ENCODE data around the gene RPS19BP1.
A peak's percentile ranks its signal among the peaks of the same experiment; 100 is the strongest.

The RPS19BP1 gene

DNA sequence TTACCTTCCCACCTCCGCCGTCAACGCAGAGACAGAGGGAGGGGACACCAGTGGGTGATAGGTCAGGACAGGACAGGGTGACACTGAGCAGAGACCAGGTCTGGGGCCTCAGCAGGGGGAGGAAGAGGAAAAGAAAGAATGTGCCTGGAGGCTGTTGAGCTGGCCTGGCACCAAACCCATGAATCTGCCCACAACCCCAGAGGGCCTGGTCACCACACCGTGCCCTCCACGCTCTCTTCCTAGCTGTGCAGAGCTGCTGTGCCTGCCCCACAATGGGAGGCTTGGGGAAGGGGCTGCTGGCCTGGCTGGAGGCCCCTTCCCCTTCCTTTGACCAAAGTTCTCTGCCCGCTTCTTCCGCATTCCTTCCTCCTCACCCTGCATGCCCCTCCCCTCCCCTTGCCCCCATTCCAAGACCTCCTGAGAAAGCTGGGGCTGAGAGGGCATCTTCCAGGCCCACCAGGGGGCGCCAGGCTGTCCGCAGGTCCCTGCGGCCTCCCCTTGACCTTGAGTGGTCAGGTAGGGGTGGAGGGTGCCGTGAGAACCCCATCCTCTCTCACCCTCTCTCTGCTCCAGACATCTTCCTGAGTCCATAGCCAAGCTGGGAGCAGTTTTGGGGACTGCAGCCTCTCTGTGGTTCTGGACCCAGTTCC lies 27.0 kb upstream of the RPS19BP1 start:
- DNase-seq (ENCODE audit: low read depth): no peak

GRCh38 chr22:39558950-39559349 lies 26.4 kb upstream of the RPS19BP1 start:
- DNase-seq (ENCODE audit: low read depth): no peak

GRCh38 chr22:39558254-39558727 lies 25.7 kb upstream of the RPS19BP1 start:
- no peak for DNase-seq (ENCODE audit: low read depth)

DNA sequence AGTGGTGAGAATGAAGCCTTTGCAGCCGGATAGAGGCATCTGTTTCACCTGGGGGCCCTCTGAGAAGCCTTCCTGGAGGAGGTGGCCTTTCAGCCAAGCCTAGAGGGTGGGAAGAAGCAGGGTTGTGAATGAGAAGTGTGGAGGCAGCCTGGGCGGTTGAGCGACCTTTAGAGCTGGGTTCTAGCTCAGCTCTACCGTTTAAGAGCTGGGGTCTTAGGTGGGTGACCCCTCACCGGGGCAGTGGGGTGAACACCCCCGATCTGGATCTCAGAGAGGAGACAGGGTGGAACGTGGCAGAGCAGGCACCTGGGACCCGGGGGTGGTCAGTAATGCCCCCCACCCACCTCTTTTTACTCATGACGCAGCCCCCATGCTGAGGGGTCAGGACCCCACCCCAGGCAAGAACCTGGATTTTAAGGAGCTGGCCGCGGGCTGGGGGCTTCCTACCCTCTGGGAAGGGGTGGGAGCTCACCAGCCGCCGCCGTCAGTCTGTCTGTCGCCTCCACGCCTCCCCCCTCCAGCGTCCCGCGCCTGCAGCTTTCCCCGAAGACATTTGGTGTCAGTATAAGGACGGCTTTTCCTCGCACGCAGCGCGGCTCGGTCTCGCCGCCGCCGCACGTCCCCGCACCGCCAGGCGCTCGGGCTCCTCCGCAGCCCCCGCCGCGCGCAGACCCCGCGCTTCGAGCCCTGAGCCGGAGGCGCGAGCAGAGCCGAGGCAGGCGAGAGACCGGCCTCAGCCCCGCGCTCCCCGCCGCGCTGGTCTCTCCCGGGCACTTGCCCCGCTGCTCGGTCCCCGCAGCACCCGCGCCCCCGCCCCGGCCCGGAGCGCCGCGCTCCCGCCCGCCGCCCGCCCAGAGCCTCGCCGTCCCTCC lies 24.7 kb upstream of the RPS19BP1 start:
- DNase-seq (ENCODE audit: low read depth): no peak

- DNase-seq (ENCODE audit: low read depth): no peak
These were observed 21.6 kb upstream of the RPS19BP1 start for GRCh38 chr22:39554151-39554550.

GRCh38 chr22:39553429-39553828 lies 20.9 kb upstream of the RPS19BP1 start:
- no peak for DNase-seq (ENCODE audit: low read depth)

DNA sequence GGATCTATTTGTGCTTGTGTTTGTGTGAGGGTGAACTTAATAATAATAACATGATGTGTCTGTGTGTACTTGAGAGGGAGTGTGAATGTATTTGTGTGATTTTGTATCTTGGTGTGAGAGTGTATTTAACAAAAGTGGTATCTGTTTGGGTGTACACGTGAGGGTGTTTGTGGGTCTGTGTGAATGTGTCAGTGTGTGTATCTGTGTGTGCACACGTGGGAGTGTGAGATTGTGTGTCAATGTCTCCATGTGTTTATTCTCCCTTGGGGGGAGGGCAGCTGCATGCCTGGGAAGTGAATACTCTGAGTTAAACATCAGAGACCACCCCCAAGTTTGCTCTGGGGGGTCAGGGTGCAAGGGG lies 15.0 kb upstream of the RPS19BP1 start:
- DNase-seq (ENCODE audit: low read depth): no peak

DNA sequence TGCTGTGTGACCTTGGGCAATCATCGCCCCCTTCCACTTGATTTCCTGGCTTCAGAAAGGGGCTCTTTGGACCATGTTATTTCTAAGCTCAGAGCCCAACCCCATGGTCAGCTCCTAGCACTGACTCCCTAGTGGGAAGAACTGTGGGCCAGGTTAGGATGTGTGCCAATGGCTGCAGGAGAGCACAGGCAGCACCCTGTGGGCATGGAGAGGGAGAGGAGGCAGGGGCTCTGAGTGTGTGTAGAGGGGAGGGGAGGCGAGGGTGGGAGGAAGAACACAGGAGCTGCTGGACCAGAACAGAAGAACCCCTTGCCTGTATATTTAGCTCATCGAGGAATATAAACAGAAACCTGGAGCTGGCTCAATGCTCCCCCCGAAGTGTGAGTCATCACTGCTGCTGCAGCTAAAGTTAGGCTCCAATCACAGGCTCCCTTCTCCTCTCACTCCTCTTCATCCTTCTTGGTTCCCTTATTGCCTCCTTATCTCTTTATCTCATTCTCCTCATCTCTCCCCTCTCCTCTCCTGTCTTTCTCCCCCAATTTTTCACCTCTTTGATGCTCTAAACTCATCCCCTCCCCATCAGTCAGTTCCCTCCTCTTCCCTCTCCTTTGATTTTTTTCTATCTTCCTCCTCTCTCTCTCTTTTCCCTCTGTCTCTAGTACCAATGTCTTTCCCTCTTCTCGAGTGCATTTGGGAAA lies 14.5 kb upstream of the RPS19BP1 start:
- no peak for DNase-seq (ENCODE audit: low read depth)

GRCh38 chr22:39545386-39546365 lies 13.1 kb upstream of the RPS19BP1 start:
- DNase-seq (ENCODE audit: low read depth): no peak

DNA sequence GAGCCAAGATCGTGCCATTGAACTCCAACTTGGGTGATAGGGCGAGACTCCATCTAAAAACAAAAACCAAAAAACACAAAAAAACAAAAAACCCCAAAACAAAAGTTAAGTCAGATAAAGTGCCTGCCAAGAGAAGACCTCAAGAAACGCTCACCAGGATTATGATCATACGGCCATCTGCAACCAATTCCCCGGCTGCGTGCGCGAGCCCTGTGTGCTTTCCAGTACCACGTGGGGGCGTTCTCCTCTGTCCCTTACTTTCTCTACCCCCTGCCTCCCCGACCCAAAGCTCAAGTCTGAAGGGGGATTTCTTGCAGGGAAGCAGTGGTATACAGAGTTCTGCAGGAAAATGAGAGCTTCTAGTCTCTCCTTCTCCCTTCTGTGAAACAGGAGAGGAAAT lies 10.5 kb upstream of the RPS19BP1 start:
- no peak for DNase-seq (ENCODE audit: low read depth)

DNA sequence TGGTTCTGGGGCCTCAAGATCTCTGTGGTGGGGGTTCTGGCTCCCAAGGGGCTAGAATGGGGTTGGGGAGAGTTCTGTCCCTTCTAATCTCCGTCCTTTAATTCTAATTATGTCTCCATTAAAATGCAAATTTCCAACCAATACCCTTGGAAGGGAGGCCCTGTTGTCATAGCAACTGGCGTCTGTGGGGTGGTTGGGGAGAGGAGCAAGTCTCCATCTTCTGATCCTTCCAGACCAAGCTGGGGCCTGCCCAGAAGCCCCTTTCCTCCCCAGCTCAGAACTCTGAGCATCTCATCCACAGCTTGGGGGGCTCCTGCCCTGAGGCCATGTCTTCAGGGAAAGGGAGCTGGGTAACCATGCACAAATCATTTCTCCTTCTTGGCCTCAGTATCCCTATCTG lies 5.4 kb upstream of the RPS19BP1 start:
- no peak for DNase-seq (ENCODE audit: low read depth)

- DNase-seq (ENCODE audit: low read depth): no peak
These were observed 4.2 kb upstream of the RPS19BP1 start for GRCh38 chr22:39536711-39537110.

DNA sequence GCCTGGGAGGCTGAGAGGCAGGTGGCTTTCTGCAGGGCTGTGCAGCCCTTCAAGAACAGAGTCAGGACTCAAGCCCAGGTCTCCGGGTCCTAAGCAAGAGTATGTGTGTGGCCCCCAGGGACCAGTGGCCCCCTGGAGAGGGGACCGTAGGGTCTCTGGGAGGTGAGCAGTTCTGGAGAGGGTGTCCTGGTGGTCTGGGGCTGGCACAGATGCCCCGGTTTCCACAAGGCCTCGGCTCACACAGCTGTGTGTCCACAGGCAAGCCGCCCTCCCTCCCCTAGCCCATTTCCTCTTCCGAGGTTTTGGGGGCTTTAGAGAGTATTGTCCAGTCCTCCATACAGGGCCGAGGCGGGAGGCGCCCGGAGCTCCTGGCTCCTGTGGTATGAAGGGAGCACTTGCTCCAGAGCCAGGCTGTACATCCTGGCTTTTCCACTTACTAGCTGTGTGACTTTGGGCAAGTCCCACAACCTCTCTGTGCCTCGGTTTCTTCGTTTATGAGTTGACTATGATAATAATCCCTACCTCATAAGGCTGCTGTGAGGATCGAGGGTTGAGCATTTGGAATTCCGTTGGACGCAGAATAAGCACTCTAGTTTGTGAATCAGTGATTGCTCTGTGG lies 3.4 kb upstream of the RPS19BP1 start:
- no peak for DNase-seq (ENCODE audit: low read depth)

- no peak for DNase-seq (ENCODE audit: low read depth)
These were observed 2.8 kb upstream of the RPS19BP1 start for GRCh38 chr22:39535357-39535725.

- DNase-seq (ENCODE audit: low read depth): peak; percentile 51
These were observed 2.2 kb upstream of the RPS19BP1 start for GRCh38 chr22:39534591-39535356.

- no peak for DNase-seq (ENCODE audit: low read depth)
These were observed 1.6 kb upstream of the RPS19BP1 start for GRCh38 chr22:39534092-39534506.

GRCh38 chr22:39530692-39531331 lies 1.7 kb downstream of the RPS19BP1 start:
- no peak for DNase-seq (ENCODE audit: low read depth)

- DNase-seq (ENCODE audit: low read depth): no peak
These were observed 2.4 kb downstream of the RPS19BP1 start for GRCh38 chr22:39530116-39530515.

DNA sequence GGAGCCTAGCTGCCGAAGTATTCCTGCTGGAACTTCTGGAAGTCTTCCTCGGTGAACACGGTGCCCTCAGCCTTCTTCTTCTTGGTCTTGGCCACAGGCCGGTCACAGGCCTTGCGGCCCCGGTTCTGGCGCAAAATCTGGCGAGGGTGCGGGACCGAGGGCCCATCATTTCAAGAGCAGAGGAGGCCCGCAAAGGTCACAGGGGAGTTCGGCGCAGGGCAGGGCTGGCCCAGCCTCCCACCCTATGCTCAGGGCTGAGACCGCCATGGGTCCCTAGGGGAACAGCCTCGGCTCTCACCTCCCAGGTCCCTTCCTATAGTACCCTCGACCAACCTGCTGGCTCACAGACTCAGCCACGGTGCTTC lies 3.1 kb downstream of the RPS19BP1 start:
- DNase-seq (ENCODE audit: low read depth): no peak
